Lung microvascular endothelial cell (primary cell): ENCODE results near the gene CYP2C8. TPM values are rescaled to one million over a fixed set of nuclear protein-coding genes. Genes with fewer than 3 reads are reported as not detected.
"Not testable (repeated sequence)": the region's sequence is repeated elsewhere in the genome, so short reads cannot be mapped to it uniquely, and the experiment has no call there.

Source experiments
- DNase-seq, 2 donors: peaks; one replicate each; pipeline versions ENCODE4 v3.0.0 to v3.0.0-alpha.2; 2010; ENCODE audit warnings: low read depth in 2 of 2
- total RNA-seq: library from RNA; depleted of rRNA; stranded (reverse); fragments of >200 nt; gene quantifications from 2 replicates; pipeline ENCODE4 v1.2.1, GENCODE V29; 2014

CYP2C8 gene
- total RNA-seq = under 0.01 TPM in 1 of 2 replicates, not detected in the other

GRCh38 chr10:95069286-95069685 lies at the start of gene CYP2C8:
Gene CYP2C8 (minus strand): TSS chr10:95069497. CDS start chr10:95069402, 95 bp downstream.
- DNase-seq = no peak

GRCh38 chr10:95116869-95117269 lies 47.6 kb upstream of the CYP2C8 start:
- no peak for DNase-seq

- not testable (repeated sequence) for DNase-seq
These were observed 41.5 kb upstream of the CYP2C8 start for GRCh38 chr10:95110823-95111222.

- no peak for DNase-seq
These were observed 28.5 kb upstream of the CYP2C8 start for GRCh38 chr10:95097805-95098204.

GRCh38 chr10:95096143-95096542 lies 26.8 kb upstream of the CYP2C8 start:
- no peak for DNase-seq

GRCh38 chr10:95079626-95080025 lies 10.3 kb upstream of the CYP2C8 start:
- DNase-seq = not testable (repeated sequence)

- DNase-seq = no peak
These were observed 8.3 kb upstream of the CYP2C8 start for GRCh38 chr10:95077556-95077955.

- DNase-seq = no peak
These were observed 1.9 kb upstream of the CYP2C8 start for GRCh38 chr10:95071107-95071660.

- not testable (repeated sequence) for DNase-seq
These were observed 5.2 kb downstream of the CYP2C8 start for GRCh38 chr10:95064125-95064524.

GRCh38 chr10:95056744-95057363 lies 12.4 kb downstream of the CYP2C8 start:
- DNase-seq = no peak

GRCh38 chr10:95049919-95050318 lies 19.4 kb downstream of the CYP2C8 start:
- no peak for DNase-seq

GRCh38 chr10:95048206-95048605 lies 21.1 kb downstream of the CYP2C8 start:
- no peak for DNase-seq

- DNase-seq = no peak
These were observed 30.0 kb downstream of the CYP2C8 start for GRCh38 chr10:95039281-95039680.

GRCh38 chr10:95035332-95036295 lies 33.7 kb downstream of the CYP2C8 start:
- DNase-seq = no peak

- DNase-seq = no peak
These were observed 34.9 kb downstream of the CYP2C8 start for GRCh38 chr10:95034401-95034800.

- DNase-seq = no peak
These were observed 37.6 kb downstream of the CYP2C8 start for GRCh38 chr10:95031656-95032055.

- no peak for DNase-seq
These were observed 42.8 kb downstream of the CYP2C8 start for GRCh38 chr10:95026461-95026860.

- no peak for DNase-seq
These were observed 71.5 kb downstream of the CYP2C8 start for GRCh38 chr10:94997741-94998174.

GRCh38 chr10:94992811-94993210 lies 76.5 kb downstream of the CYP2C8 start:
- no peak for DNase-seq

GRCh38 chr10:94991243-94991888 lies 77.9 kb downstream of the CYP2C8 start:
- DNase-seq = no peak

GRCh38 chr10:94989192-94989591 lies 80.1 kb downstream of the CYP2C8 start:
- no peak for DNase-seq
